ENCODE data around the gene KIF1A.

Gene KIF1A

GRCh38 chr2:240810199-240810598, 9.8 kb downstream of the KIF1A start:
- Histone ChIP-seq H3K9ac (ENCODE audit: low read depth, low read length) (no peak overlapping the region), H3K27me3 (ENCODE audit: control insufficient read depth, insufficient read depth, low read length) (no peaks in the 10 kb centered on the region), H3K9me3 (ENCODE audit: control insufficient read depth, insufficient read depth, low read length) (no peaks in the 10 kb centered on the region), H3K27ac (ENCODE audit: low read depth, low read length) (no peak overlapping the region), H3K4me3 (ENCODE audit: low read depth, low read length) (no peak overlapping the region), H3K36me3 (ENCODE audit: control insufficient read depth, insufficient read depth, low read length) (peaks cover 31% of the 10 kb centered on the region), H3K4me1 (ENCODE audit: control insufficient read depth, insufficient read depth, low read length) (no peaks in the 10 kb centered on the region)

- H3K36me3 ChIP-seq (ENCODE audit: control insufficient read depth, insufficient read depth, low read length): peaks cover 33% of the 10 kb centered on the region
Measured at GRCh38 chr2:240809276-240809675, 10.7 kb downstream of the KIF1A start.

GRCh38 chr2:240806459-240806858, 13.6 kb downstream of the KIF1A start:
- H3K4me3 ChIP-seq (ENCODE audit: low read depth, low read length): no peak overlapping the region
- no peak overlapping the region for H3K9ac ChIP-seq (ENCODE audit: low read depth, low read length)

More at GRCh38 chr2:240809276-240809675, 10.7 kb downstream of the KIF1A start:
- no peaks in the 10 kb centered on the region for H3K9me3 ChIP-seq (ENCODE audit: control insufficient read depth, insufficient read depth, low read length)
- no peak overlapping the region for H3K27ac ChIP-seq (ENCODE audit: low read depth, low read length)
- no peaks in the 10 kb centered on the region for H3K27me3 ChIP-seq (ENCODE audit: control insufficient read depth, insufficient read depth, low read length)
- no peak overlapping the region for H3K4me3 ChIP-seq (ENCODE audit: low read depth, low read length)
- no peak overlapping the region for H3K9ac ChIP-seq (ENCODE audit: low read depth, low read length)
- H3K4me1 ChIP-seq (ENCODE audit: control insufficient read depth, insufficient read depth, low read length): no peaks in the 10 kb centered on the region

GRCh38 chr2:240806006-240806405, 14.0 kb downstream of the KIF1A start:
- no peak overlapping the region for H3K27ac ChIP-seq (ENCODE audit: low read depth, low read length)
- H3K9me3 ChIP-seq (ENCODE audit: control insufficient read depth, insufficient read depth, low read length): no peaks in the 10 kb centered on the region
- H3K4me1 ChIP-seq (ENCODE audit: control insufficient read depth, insufficient read depth, low read length): no peaks in the 10 kb centered on the region
- H3K9ac ChIP-seq (ENCODE audit: low read depth, low read length): no peak overlapping the region
- peaks cover 17% of the 10 kb centered on the region for H3K36me3 ChIP-seq (ENCODE audit: control insufficient read depth, insufficient read depth, low read length)
- no peak overlapping the region for H3K4me3 ChIP-seq (ENCODE audit: low read depth, low read length)
- no peaks in the 10 kb centered on the region for H3K27me3 ChIP-seq (ENCODE audit: control insufficient read depth, insufficient read depth, low read length)

More at GRCh38 chr2:240806459-240806858, 13.6 kb downstream of the KIF1A start:
- Histone ChIP-seq H3K27ac (ENCODE audit: low read depth, low read length) (no peak overlapping the region), H3K9me3 (ENCODE audit: control insufficient read depth, insufficient read depth, low read length) (no peaks in the 10 kb centered on the region), H3K27me3 (ENCODE audit: control insufficient read depth, insufficient read depth, low read length) (no peaks in the 10 kb centered on the region), H3K4me1 (ENCODE audit: control insufficient read depth, insufficient read depth, low read length) (no peaks in the 10 kb centered on the region), H3K36me3 (ENCODE audit: control insufficient read depth, insufficient read depth, low read length) (peaks cover 19% of the 10 kb centered on the region)

GRCh38 chr2:240803191-240803590, 16.8 kb downstream of the KIF1A start:
- Histone ChIP-seq H3K4me1 (ENCODE audit: control insufficient read depth, insufficient read depth, low read length) (no peaks in the 10 kb centered on the region), H3K9ac (ENCODE audit: low read depth, low read length) (no peak overlapping the region), H3K9me3 (ENCODE audit: control insufficient read depth, insufficient read depth, low read length) (no peaks in the 10 kb centered on the region), H3K27ac (ENCODE audit: low read depth, low read length) (no peak overlapping the region), H3K27me3 (ENCODE audit: control insufficient read depth, insufficient read depth, low read length) (no peaks in the 10 kb centered on the region), H3K36me3 (ENCODE audit: control insufficient read depth, insufficient read depth, low read length) (peaks cover 16% of the 10 kb centered on the region; the same call in 1 of the 2 replicates), H3K4me3 (ENCODE audit: low read depth, low read length) (no peak overlapping the region)

GRCh38 chr2:240799033-240799820, 20.8 kb downstream of the KIF1A start:
- H3K27me3 ChIP-seq (ENCODE audit: control insufficient read depth, insufficient read depth, low read length): no peaks in the 10 kb centered on the region

GRCh38 chr2:240798327-240798905, 21.6 kb downstream of the KIF1A start:
- H3K36me3 ChIP-seq (ENCODE audit: control insufficient read depth, insufficient read depth, low read length): peaks cover 55% of the 10 kb centered on the region
- no peaks in the 10 kb centered on the region for H3K9me3 ChIP-seq (ENCODE audit: control insufficient read depth, insufficient read depth, low read length)
- no peak overlapping the region for H3K4me3 ChIP-seq (ENCODE audit: low read depth, low read length)
- no peaks in the 10 kb centered on the region for H3K27me3 ChIP-seq (ENCODE audit: control insufficient read depth, insufficient read depth, low read length)
- H3K4me1 ChIP-seq (ENCODE audit: control insufficient read depth, insufficient read depth, low read length): no peaks in the 10 kb centered on the region
- no peak overlapping the region for H3K9ac ChIP-seq (ENCODE audit: low read depth, low read length)
- H3K27ac ChIP-seq (ENCODE audit: low read depth, low read length): no peak overlapping the region

More at GRCh38 chr2:240799033-240799820, 20.8 kb downstream of the KIF1A start:
- Histone ChIP-seq H3K27ac (ENCODE audit: low read depth, low read length) (no peak overlapping the region), H3K4me3 (ENCODE audit: low read depth, low read length) (no peak overlapping the region), H3K4me1 (ENCODE audit: control insufficient read depth, insufficient read depth, low read length) (no peaks in the 10 kb centered on the region), H3K36me3 (ENCODE audit: control insufficient read depth, insufficient read depth, low read length) (peaks cover 48% of the 10 kb centered on the region), H3K9ac (ENCODE audit: low read depth, low read length) (no peak overlapping the region), H3K9me3 (ENCODE audit: control insufficient read depth, insufficient read depth, low read length) (no peaks in the 10 kb centered on the region)

GRCh38 chr2:240797914-240798313, 22.1 kb downstream of the KIF1A start:
- H3K4me3 ChIP-seq (ENCODE audit: low read depth, low read length): no peak overlapping the region
- H3K27ac ChIP-seq (ENCODE audit: low read depth, low read length): no peak overlapping the region
- H3K4me1 ChIP-seq (ENCODE audit: control insufficient read depth, insufficient read depth, low read length): peaks cover under 1% of the 10 kb centered on the region; the same call in 1 of the 2 replicates
- no peaks in the 10 kb centered on the region for H3K9me3 ChIP-seq (ENCODE audit: control insufficient read depth, insufficient read depth, low read length)
- H3K36me3 ChIP-seq (ENCODE audit: control insufficient read depth, insufficient read depth, low read length): peaks cover 60% of the 10 kb centered on the region
- no peaks in the 10 kb centered on the region for H3K27me3 ChIP-seq (ENCODE audit: control insufficient read depth, insufficient read depth, low read length)
- H3K9ac ChIP-seq (ENCODE audit: low read depth, low read length): no peak overlapping the region

GRCh38 chr2:240797500-240797895, 22.5 kb downstream of the KIF1A start:
- Histone ChIP-seq H3K4me3 (ENCODE audit: low read depth, low read length) (no peak overlapping the region), H3K27ac (ENCODE audit: low read depth, low read length) (no peak overlapping the region), H3K36me3 (ENCODE audit: control insufficient read depth, insufficient read depth, low read length) (peaks cover 65% of the 10 kb centered on the region), H3K27me3 (ENCODE audit: control insufficient read depth, insufficient read depth, low read length) (no peaks in the 10 kb centered on the region), H3K4me1 (ENCODE audit: control insufficient read depth, insufficient read depth, low read length) (peaks cover 4% of the 10 kb centered on the region; the same call in 1 of the 2 replicates), H3K9ac (ENCODE audit: low read depth, low read length) (no peak overlapping the region), H3K9me3 (ENCODE audit: control insufficient read depth, insufficient read depth, low read length) (no peaks in the 10 kb centered on the region)

GRCh38 chr2:240796543-240797499, 23.2 kb downstream of the KIF1A start:
- H3K9me3 ChIP-seq (ENCODE audit: control insufficient read depth, insufficient read depth, low read length): no peaks in the 10 kb centered on the region
- H3K4me1 ChIP-seq (ENCODE audit: control insufficient read depth, insufficient read depth, low read length): peaks cover 4% of the 10 kb centered on the region; the same call in 1 of the 2 replicates
- peaks cover 65% of the 10 kb centered on the region for H3K36me3 ChIP-seq (ENCODE audit: control insufficient read depth, insufficient read depth, low read length)
- H3K4me3 ChIP-seq (ENCODE audit: low read depth, low read length): no peak overlapping the region
- no peak overlapping the region for H3K27ac ChIP-seq (ENCODE audit: low read depth, low read length)
- H3K27me3 ChIP-seq (ENCODE audit: control insufficient read depth, insufficient read depth, low read length): no peaks in the 10 kb centered on the region
- H3K9ac ChIP-seq (ENCODE audit: low read depth, low read length): no peak overlapping the region

Data from HUES48 (cell line).